Lower leg skin (tissue), 3 donors: Measurements from ENCODE around the gene MYO7A.

Experiments used
- POLR2A ChIP-seq, 2 donors: fragments of 450-650 bp; IDR thresholded peaks; one replicate each; pipeline ENCODE4 v1.6.1; 2016 to 2017; ENCODE audit warnings: antibody characterized with exemption in 2 of 2, mild to moderate bottlenecking in 1 of 2, moderate library complexity in 1 of 2
- TF ChIP-seq, protein P1 (sequence below), 3 donors: fragments of 450-650 bp; IDR thresholded peaks; one replicate each; pipeline ENCODE4 v1.5.1; 2016; ENCODE audit warnings: antibody characterized with exemption in 3 of 3, mild to moderate bottlenecking in 3 of 3, moderate library complexity in 2 of 3

DNA sequence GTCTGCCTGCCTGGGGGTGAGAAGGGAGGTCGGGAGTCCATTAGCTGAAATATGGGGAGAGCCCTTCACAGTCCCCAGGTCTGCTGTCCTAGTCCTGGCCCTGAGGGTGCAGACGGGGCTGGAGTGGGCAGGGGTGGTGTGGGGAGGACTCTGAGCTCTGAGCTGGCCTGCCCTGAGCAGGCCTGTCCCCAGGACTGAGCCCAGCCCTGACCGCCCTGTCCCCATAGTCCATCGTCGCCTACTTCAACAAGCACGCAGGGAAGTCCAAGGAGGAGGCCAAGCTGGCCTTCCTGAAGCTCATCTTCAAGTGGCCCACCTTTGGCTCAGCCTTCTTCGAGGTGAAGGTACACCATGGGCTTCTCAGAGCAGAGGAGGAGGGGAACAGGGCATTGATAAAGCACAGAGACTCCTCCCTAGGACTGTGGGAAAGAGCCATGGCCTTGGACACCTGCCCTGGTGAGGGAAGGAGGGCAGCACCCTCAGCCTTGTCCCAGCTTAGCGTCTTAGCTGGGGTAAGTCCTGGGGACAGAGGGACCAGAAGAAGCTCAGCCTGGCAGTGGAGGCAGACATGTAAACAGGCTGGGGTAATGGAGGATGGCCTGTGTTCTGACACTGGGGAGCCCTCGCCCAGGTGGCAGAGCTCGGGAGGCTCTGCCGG is 83.7 kb downstream of the MYO7A start:
- TF ChIP-seq, protein P1, sequence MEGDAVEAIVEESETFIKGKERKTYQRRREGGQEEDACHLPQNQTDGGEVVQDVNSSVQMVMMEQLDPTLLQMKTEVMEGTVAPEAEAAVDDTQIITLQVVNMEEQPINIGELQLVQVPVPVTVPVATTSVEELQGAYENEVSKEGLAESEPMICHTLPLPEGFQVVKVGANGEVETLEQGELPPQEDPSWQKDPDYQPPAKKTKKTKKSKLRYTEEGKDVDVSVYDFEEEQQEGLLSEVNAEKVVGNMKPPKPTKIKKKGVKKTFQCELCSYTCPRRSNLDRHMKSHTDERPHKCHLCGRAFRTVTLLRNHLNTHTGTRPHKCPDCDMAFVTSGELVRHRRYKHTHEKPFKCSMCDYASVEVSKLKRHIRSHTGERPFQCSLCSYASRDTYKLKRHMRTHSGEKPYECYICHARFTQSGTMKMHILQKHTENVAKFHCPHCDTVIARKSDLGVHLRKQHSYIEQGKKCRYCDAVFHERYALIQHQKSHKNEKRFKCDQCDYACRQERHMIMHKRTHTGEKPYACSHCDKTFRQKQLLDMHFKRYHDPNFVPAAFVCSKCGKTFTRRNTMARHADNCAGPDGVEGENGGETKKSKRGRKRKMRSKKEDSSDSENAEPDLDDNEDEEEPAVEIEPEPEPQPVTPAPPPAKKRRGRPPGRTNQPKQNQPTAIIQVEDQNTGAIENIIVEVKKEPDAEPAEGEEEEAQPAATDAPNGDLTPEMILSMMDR (IDR thresholded peaks at IDR 0.05), result no peak
- no peak for TF ChIP-seq POLR2A (IDR thresholded peaks at IDR 0.05)
